Esophagus muscularis mucosa (tissue), 4 donors: Measurements from ENCODE around the gene KL. TPM values are rescaled to one million over a fixed set of nuclear protein-coding genes. Genes with fewer than 3 reads are reported as not detected.

Source experiments
- DNase-seq: peaks from one replicate; pipeline ENCODE4 v3.0.0-alpha.2; 2017; ENCODE audit errors: extremely low spot score
- H3K27ac ChIP-seq, 4 donors: fragments of 200-600 bp; sonication (generic); replicated peaks in 1 of 4; 1 replicate in 3 of 4; 2 replicates in 1 of 4; pipeline ENCODE4 v1.5.1; 2016 to 2019; ENCODE audit warnings: mild to moderate bottlenecking in 1 of 4
- H3K27me3 ChIP-seq, 4 donors: fragments of 200-600 bp; sonication (generic); one replicate each; pipeline versions ENCODE4 v1.5.1 to v1.6.0; 2016 to 2019
- H3K36me3 ChIP-seq, 4 donors: fragments of 200-600 bp; sonication (generic); one replicate each; pipeline ENCODE4 v1.5.1; 2016 to 2019
- H3K4me1 ChIP-seq, 4 donors: fragments of 200-600 bp; sonication (generic); one replicate each; pipeline ENCODE4 v1.5.1; 2016 to 2019
- H3K4me3 ChIP-seq, 4 donors: fragments of 200-600 bp; sonication (generic); 1 replicate in 2 of 4; 2 replicates in 2 of 4; pipeline ENCODE4 v1.5.1; 2016 to 2019; ENCODE audit warnings: mild to moderate bottlenecking in 4 of 4, moderate library complexity in 1 of 4
- H3K9me3 ChIP-seq, 4 donors: fragments of 200-600 bp; sonication (generic); 1 replicate in 3 of 4; 2 replicates in 1 of 4; pipeline ENCODE4 v1.5.1; 2016 to 2019
- CTCF ChIP-seq, 3 experiments: fragments of 200-600 bp in 2 of 3; fragments of 450-650 bp in 1 of 3; sonication (generic) in 2 of 3; IDR thresholded peaks; one replicate each; pipeline ENCODE4 v1.5.1; 2017 to 2019; ENCODE audit warnings: antibody characterized with exemption in 3 of 3, mild to moderate bottlenecking in 2 of 3, moderate library complexity in 1 of 3
- EP300 ChIP-seq: sonication (generic); formaldehyde crosslinking; IDR thresholded peaks from one replicate; pipeline ENCODE4 v1.6.1; 2017; ENCODE audit warnings: antibody characterized with exemption
- POLR2A ChIP-seq: fragments of 450-650 bp; IDR thresholded peaks from one replicate; pipeline ENCODE4 v1.6.1; 2017; ENCODE audit warnings: antibody characterized with exemption, moderate library complexity, mild to moderate bottlenecking, low read depth
- POLR2AphosphoS5 ChIP-seq, 2 donors: sonication (generic); formaldehyde crosslinking; IDR thresholded peaks; one replicate each; pipeline ENCODE4 v1.6.1; 2017; ENCODE audit warnings: antibody characterized with exemption in 2 of 2
- WGBS: methylation state at CpG from one replicate; pipeline ENCODE4 v1.1.5; 2018; 5-methylcytosine and 5-hydroxymethylcytosine counted together
- intact Hi-C: fragments of 100-400 bp; cut with DNase I; formaldehyde crosslinking; loops from one replicate; pipeline ENCODE4 v1.15.1; 2023
- total RNA-seq, 4 donors: library from RNA; depleted of rRNA; stranded (reverse); fragments of >200 nt; gene quantifications; one replicate each; pipeline versions ENCODE4 v1.1.0 to v1.2.1, GENCODE V29; 2016

The KL gene
- total RNA-seq, 4 donors from 2014 or later = 3.7 to 6.7 (median 5.5) TPM

DNA sequence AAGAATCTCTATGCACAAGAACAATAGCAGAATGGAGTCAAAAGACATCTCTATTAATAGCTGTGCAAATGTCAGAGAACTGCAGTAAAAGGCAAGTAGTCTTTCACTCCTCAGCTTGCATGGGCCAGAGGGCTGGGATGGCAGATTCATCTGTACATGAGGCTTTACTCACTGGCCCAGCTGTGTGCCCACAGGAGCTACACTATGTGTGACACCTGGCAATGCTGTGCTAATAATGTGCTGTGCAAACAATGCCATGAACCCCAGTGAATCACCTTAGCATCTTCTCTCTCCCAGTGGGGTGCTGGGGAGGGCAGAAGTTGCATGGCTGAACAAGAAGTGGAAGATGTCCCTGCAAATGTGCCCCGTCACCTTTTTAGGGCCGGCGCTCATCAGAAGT, 73.1 kb downstream of the KL start:
- Histone ChIP-seq H3K9me3 (no peaks in the 10 kb centered on the region), H3K27me3 (no peaks in the 10 kb centered on the region), H3K27ac (no peak overlapping the region), H3K4me3 (no peak overlapping the region), H3K4me1 (peaks cover 5 to 34% (median 21%) of the 10 kb centered on the region in 4 donors), H3K36me3 (no peaks in the 10 kb centered on the region)
- 100% methylated on average over 3 of the region's 3 CpGs for WGBS
- TF ChIP-seq CTCF (IDR thresholded peaks at IDR 0.05) (no peak), POLR2A (no peak), POLR2AphosphoS5 (IDR thresholded peaks at IDR 0.05) (no peak), EP300 (no peak)
- intact Hi-C loops = no loop called here
- DNase-seq = no peak

GRCh38 chr13:33090755-33091414, 74.7 kb downstream of the KL start:
- DNase-seq = no peak
- Histone ChIP-seq H3K9me3 (no peaks in the 10 kb centered on the region), H3K4me1 (peaks cover 5 to 34% (median 21%) of the 10 kb centered on the region in 4 donors), H3K27ac (no peak overlapping the region), H3K4me3 (no peak overlapping the region), H3K36me3 (no peaks in the 10 kb centered on the region), H3K27me3 (no peaks in the 10 kb centered on the region)
- TF ChIP-seq EP300 = no peak
- no peak for TF ChIP-seq POLR2A
- no peak for TF ChIP-seq CTCF (IDR thresholded peaks at IDR 0.05)
- no peak for TF ChIP-seq POLR2AphosphoS5 (IDR thresholded peaks at IDR 0.05)
- intact Hi-C loops = no loop called here
- WGBS = 49% methylated on average over 4 of the region's 4 CpGs

DNA sequence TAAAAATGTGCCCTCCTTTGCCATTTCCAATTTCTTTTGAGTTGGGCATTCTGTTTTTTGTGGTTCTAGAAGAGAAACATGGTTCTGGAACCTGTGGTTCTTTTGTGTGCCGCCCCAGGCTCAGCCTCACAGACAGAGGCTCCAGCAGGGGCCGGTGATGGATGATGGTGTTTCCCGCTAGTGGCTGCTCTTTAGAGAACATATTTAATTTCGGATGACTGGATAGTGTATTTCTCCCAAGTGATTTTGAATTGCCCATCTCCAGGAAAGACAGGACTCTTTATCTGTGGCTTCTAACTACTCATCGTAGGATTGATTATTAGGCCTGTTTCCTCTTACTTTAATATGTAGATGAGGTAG, 75.2 kb downstream of the KL start:
- no peak for DNase-seq
- intact Hi-C loops = no loop called here
- Histone ChIP-seq H3K4me3 (no peak overlapping the region), H3K4me1 (peaks cover 5 to 34% (median 21%) of the 10 kb centered on the region in 4 donors), H3K27ac (no peak overlapping the region), H3K27me3 (no peaks in the 10 kb centered on the region), H3K36me3 (no peaks in the 10 kb centered on the region), H3K9me3 (no peaks in the 10 kb centered on the region)
- no peak for TF ChIP-seq POLR2A
- no peak for TF ChIP-seq EP300
- TF ChIP-seq POLR2AphosphoS5 (IDR thresholded peaks at IDR 0.05) = no peak
- TF ChIP-seq CTCF (IDR thresholded peaks at IDR 0.05) = no peak
- 91% methylated on average over 5 of the region's 5 CpGs for WGBS

DNA sequence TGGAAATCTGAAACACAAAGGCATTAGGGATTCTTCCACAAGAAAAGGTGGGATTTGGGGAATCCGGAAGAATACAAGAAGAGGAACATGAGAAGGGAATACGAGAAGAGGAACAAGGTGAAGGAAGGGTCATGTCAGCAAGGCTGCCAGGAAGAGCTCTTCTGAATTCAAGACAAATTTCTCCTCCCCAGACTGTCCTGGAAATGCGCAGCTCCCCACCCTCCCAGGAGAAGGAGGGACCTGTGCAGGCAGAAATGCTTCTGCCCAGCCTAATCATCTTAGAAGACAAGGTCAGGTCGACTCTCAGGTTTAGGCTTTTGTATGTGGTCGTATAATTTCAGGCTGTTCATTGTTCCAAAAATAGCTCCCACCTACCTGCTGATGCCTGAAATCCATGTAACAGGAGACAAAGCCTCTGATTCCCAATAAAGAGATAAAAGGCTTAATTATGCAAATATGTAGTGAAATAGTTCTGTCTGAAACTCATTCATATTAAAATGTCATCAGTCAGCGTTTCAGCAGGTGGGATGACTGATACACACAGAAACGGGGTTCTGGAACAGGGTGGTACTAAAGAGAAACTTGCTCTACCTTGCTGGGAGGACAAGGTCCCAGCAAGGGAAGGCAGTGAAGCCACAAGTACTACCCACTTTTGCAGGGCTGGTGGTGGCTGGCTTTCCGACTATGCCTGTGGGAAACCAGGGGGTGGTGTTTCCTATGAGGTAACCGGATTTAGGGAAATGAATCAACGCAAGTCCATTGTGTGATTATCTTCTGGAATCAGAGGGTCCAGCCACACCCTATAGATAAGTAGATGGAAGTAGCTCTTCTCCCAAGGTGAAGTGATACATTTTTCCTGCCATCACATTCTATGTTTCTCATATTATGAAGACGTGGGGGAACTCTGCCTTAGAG, 76.1 kb downstream of the KL start:
- intact Hi-C loops = no loop called here
- TF ChIP-seq POLR2AphosphoS5 (IDR thresholded peaks at IDR 0.05) = no peak
- no peak for TF ChIP-seq EP300
- no peak for TF ChIP-seq CTCF (IDR thresholded peaks at IDR 0.05)
- no peak for TF ChIP-seq POLR2A
- 80% methylated on average over 11 of the region's 11 CpGs for WGBS
- DNase-seq = no peak
- Histone ChIP-seq H3K27me3 (no peaks in the 10 kb centered on the region), H3K4me3 (no peak overlapping the region), H3K27ac (no peak overlapping the region), H3K36me3 (no peaks in the 10 kb centered on the region), H3K9me3 (no peaks in the 10 kb centered on the region), H3K4me1 (peaks cover 5 to 34% (median 21%) of the 10 kb centered on the region in 4 donors)
